Adrenal gland (tissue), 5 donors: ENCODE measurements around the gene CHD2.

Experiments used
- CTCF ChIP-seq, 6 experiments: fragments of 450-650 bp in 4 of 6; fragments of 200-600 bp in 2 of 6; sonication (generic) in 1 of 6; IDR thresholded peaks; 1 replicate in 5 of 6; 2 replicates in 1 of 6; pipeline versions ENCODE4 v1.5.1 to v1.8.0; 2016 to 2021; ENCODE audit warnings: antibody characterized with exemption in 6 of 6, mild to moderate bottlenecking in 2 of 6, moderate library complexity in 1 of 6
- POLR2A ChIP-seq, 2 donors: fragments of 450-650 bp; IDR thresholded peaks; one replicate each; pipeline ENCODE4 v1.6.1; 2017; ENCODE audit warnings: antibody characterized with exemption in 2 of 2, mild to moderate bottlenecking in 2 of 2, moderate library complexity in 1 of 2
- donor health status: DM: no; HTN: no; CAD: no.

GRCh38 chr15:93007994-93008393 is 107.9 kb downstream of the CHD2 start:
- TF ChIP-seq CTCF (IDR thresholded peaks at IDR 0.05) = no peak
- TF ChIP-seq POLR2A (IDR thresholded peaks at IDR 0.05) = no peak
